ENCODE data around the gene CDH13.

DNA sequence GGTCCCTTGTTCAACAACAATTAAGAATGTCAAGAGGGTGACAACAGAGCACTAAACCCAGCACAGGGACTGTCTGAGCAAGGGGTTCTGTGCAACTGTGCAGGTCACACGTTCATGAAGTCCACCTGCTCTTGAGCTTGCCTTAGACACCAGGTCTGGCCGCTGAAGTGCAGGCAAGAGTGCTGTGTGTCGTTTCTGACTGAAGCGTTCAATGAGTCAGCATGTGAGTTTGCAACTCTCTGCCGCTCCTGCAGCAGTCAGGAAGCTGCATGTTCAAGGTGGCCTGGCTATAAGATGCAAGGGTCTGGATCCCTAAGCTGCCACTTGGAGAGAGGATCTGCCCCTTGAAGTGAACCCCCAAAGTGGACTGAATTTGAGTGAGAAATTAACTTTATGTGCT lies 848.3 kb downstream of the CDH13 start:
- TF ChIP-seq, protein P1, sequence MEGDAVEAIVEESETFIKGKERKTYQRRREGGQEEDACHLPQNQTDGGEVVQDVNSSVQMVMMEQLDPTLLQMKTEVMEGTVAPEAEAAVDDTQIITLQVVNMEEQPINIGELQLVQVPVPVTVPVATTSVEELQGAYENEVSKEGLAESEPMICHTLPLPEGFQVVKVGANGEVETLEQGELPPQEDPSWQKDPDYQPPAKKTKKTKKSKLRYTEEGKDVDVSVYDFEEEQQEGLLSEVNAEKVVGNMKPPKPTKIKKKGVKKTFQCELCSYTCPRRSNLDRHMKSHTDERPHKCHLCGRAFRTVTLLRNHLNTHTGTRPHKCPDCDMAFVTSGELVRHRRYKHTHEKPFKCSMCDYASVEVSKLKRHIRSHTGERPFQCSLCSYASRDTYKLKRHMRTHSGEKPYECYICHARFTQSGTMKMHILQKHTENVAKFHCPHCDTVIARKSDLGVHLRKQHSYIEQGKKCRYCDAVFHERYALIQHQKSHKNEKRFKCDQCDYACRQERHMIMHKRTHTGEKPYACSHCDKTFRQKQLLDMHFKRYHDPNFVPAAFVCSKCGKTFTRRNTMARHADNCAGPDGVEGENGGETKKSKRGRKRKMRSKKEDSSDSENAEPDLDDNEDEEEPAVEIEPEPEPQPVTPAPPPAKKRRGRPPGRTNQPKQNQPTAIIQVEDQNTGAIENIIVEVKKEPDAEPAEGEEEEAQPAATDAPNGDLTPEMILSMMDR (IDR thresholded peaks at IDR 0.05) = no peak
- no peak for TF ChIP-seq POLR2A (IDR thresholded peaks at IDR 0.05)

Measured in body of pancreas (tissue), 4 donors.